K562 (cell line): Measurements from ENCODE around the gene UFC1. TPM values are rescaled to one million over a fixed set of nuclear protein-coding genes. Genes with fewer than 3 reads are reported as not detected.

ENCODE experiments used
- ATF4 ChIP-seq: fragments of 450-650 bp; formaldehyde crosslinking; IDR thresholded peaks from 2 replicates; pipeline ENCODE4 v1.4.0; 2022; ENCODE audit warnings: mild to moderate bottlenecking, moderate library complexity
- CSDE1 ChIP-seq, 2 experiments: fragments of 450-650 bp; IDR thresholded peaks; 2 replicates each; pipeline ENCODE4 v1.6.1; 2016; ENCODE audit warnings: mild to moderate bottlenecking in 1 of 2
- DDX20 ChIP-seq: fragments of 450-650 bp; IDR thresholded peaks from 2 replicates; pipeline ENCODE4 v1.6.1; 2016; ENCODE audit warnings: missing genetic modification characterization, low read depth, mild to moderate bottlenecking, missing compliant biosample characterization, moderate library complexity
- ETV1 ChIP-seq: fragments of 450-650 bp; conservative IDR thresholded peaks from 2 replicates; pipeline ENCODE4 v1.6.1; 2016; ENCODE audit warnings: missing genetic modification characterization, control low read depth, low read depth, missing compliant biosample characterization
- HCFC1 ChIP-seq: IDR thresholded peaks from 2 replicates; pipeline ENCODE4 v1.6.1; 2012; ENCODE audit warnings: low read depth, low read length, improper control_type of control experiment
- IFI16 ChIP-seq: fragments of 250-450 bp; sonication (Bioruptor Pico); IDR thresholded peaks from 2 replicates; pipeline ENCODE4 v2.1.2; 2022; ENCODE audit warnings: mild to moderate bottlenecking, inconsistent platforms
- KDM5B ChIP-seq: fragments of 200-600 bp; sonication (generic); IDR thresholded peaks from 2 replicates; pipeline ENCODE4 v1.6.1; 2012; ENCODE audit warnings: low read depth, mild to moderate bottlenecking, moderate library complexity, low read length, control low read depth, inconsistent platforms; ENCODE audit not compliant: insufficient replicate concordance
- MCM2 ChIP-seq: fragments of 450-650 bp; IDR thresholded peaks from 2 replicates; pipeline ENCODE4 v1.6.1; 2017; ENCODE audit warnings: low read depth, mild to moderate bottlenecking
- MCM5 ChIP-seq: fragments of 450-650 bp; IDR thresholded peaks from 2 replicates; pipeline ENCODE4 v1.6.1; 2016; ENCODE audit warnings: low read depth
- NFRKB ChIP-seq: fragments of 450-650 bp; IDR thresholded peaks from 2 replicates; pipeline ENCODE4 v1.6.1; 2016; ENCODE audit warnings: low read depth
- PKNOX1 ChIP-seq: fragments of 450-650 bp; IDR thresholded peaks from 2 replicates; pipeline ENCODE4 v1.6.1; 2016
- RBFOX2 ChIP-seq: fragments of 200-400 bp; formaldehyde crosslinking; IDR thresholded peaks from 2 replicates; pipeline ENCODE4 v1.6.1; 2017; ENCODE audit warnings: low read depth, mild to moderate bottlenecking, low read length, moderate library complexity
- SMARCB1 ChIP-seq: IDR thresholded peaks from 2 replicates; pipeline ENCODE4 v1.6.1; 2011; ENCODE audit warnings: improper control_type of control experiment, low read depth; ENCODE audit not compliant: insufficient read length
- SMC3 ChIP-seq: conservative IDR thresholded peaks from 2 replicates; pipeline ENCODE4 v1.6.1; 2011; ENCODE audit warnings: low read depth, low read length, improper control_type of control experiment; ENCODE audit not compliant: insufficient read depth
- SP1 ChIP-seq: sonication (generic); formaldehyde crosslinking; IDR thresholded peaks from 2 replicates; pipeline ENCODE4 v1.8.1; 2022; ENCODE audit warnings: mild to moderate bottlenecking, missing genetic modification reagents
- SREBF2 ChIP-seq: sonication (generic); formaldehyde crosslinking; IDR thresholded peaks from 2 replicates; pipeline ENCODE4 v1.4.0; 2020; ENCODE audit warnings: mild to moderate bottlenecking, missing genetic modification reagents
- TAF7 ChIP-seq: fragments of 450-650 bp; IDR thresholded peaks from 2 replicates; pipeline ENCODE4 v1.6.1; 2016; ENCODE audit warnings: missing genetic modification characterization, missing compliant biosample characterization
- TCFL5 ChIP-seq: fragments of 250-450 bp; sonication (Bioruptor Pico); conservative IDR thresholded peaks from 2 replicates; pipeline ENCODE4 v1.6.1; 2021; ENCODE audit warnings: mild to moderate bottlenecking, moderate library complexity, matching md5 sums
- TEAD1 ChIP-seq, 2 experiments: fragments of 450-650 bp in 1 of 2; sonication (generic) in 1 of 2; formaldehyde crosslinking; IDR thresholded peaks; 2 replicates each; pipeline versions ENCODE4 v1.4.0 to v1.8.0; 2020 to 2022; ENCODE audit warnings: mild to moderate bottlenecking in 2 of 2, missing genetic modification reagents in 1 of 2
- USF2 ChIP-seq: sonication (generic); formaldehyde crosslinking; IDR thresholded peaks from 2 replicates; pipeline ENCODE4 v1.5.0; 2020; ENCODE audit warnings: missing genetic modification reagents
- ZBED1 ChIP-seq: IDR thresholded peaks from 2 replicates; pipeline ENCODE4 v1.6.1; 2014
- ZBTB17 ChIP-seq: fragments of 450-650 bp; formaldehyde crosslinking; IDR thresholded peaks from 2 replicates; pipeline ENCODE4 v1.4.0; 2020; ENCODE audit warnings: mild to moderate bottlenecking
- ZBTB34 ChIP-seq: fragments of 250-450 bp; sonication (Bioruptor Pico); IDR thresholded peaks from 2 replicates; pipeline ENCODE4 v1.8.0; 2021; ENCODE audit warnings: mild to moderate bottlenecking, moderate library complexity
- ZFP36 ChIP-seq: fragments of 150-350 bp; IDR thresholded peaks from 2 replicates; pipeline ENCODE4 v1.6.1; 2018; ENCODE audit warnings: low read length, low read depth; ENCODE audit not compliant: partially characterized antibody
- ZNF316 ChIP-seq: fragments of 450-650 bp; IDR thresholded peaks from 2 replicates; pipeline ENCODE4 v1.6.1; 2016
- ZNF668 ChIP-seq: fragments of 250-450 bp; sonication (Bioruptor Pico); IDR thresholded peaks from 2 replicates; pipeline ENCODE4 v1.8.0; 2022; ENCODE audit warnings: mild to moderate bottlenecking, inconsistent platforms
- polyA plus RNA-seq, 8 experiments: library from polyadenylated mRNA; depleted of rRNA in 4 of 8; stranded (reverse) in 5 of 8; unstranded in 3 of 8; fragments of >200 nt; fragmentation: Nextera tagmentation in 2 of 8; fragmentation: Illumina TruSeq in 1 of 8; extraction: Ambion mirVana in 2 of 8; extraction: Trizol in 1 of 8; gene quantifications; 2 replicates each; pipeline versions ENCODE4 v1.2.1 to v1.2.3, GENCODE V29; 2011 to 2014; ENCODE audit warnings: inconsistent platforms in 1 of 8, missing spikeins in 1 of 8
- total RNA-seq, 7 experiments: library from RNA; depleted of rRNA in 6 of 7; stranded (reverse); fragments of >200 nt in 6 of 7; fragmentation: Illumina TruSeq in 2 of 7; extraction: Trizol in 2 of 7; gene quantifications; 2 replicates each; pipeline versions ENCODE4 v1.2.1 to v1.2.3, GENCODE V29; 2011 to 2021; ENCODE audit warnings: low replicate concordance in 1 of 7

The UFC1 gene
- total and polyA plus RNA-seq, 9 of the 15 experiments (the other 6 are each of a cell fraction or from before 2014, with no cell fraction given) = 92.8 to 220 (median 161) TPM

- TF ChIP-seq TAF7 (tag) (peak; percentile 97), TCFL5 (CRISPR knock-in tag) (no peak), ZBTB34 (CRISPR knock-in tag) (no peak), USF2 (CRISPR knock-in tag) (no peak), ZFP36 (no peak), TEAD1 (CRISPR knock-in tag; IDR thresholded peaks at IDR 0.05) (peak; percentile 62 to 66; a peak in 2 of 4 replicates), RBFOX2 (peak; percentile 96), MCM2 (no peak), CSDE1 (IDR thresholded peaks at IDR 0.05) (peak in 1 of 2 experiments; percentile 57; a peak in 1 of 4 replicates), NFRKB (peak; percentile 94; the same call in 1 of the 2 replicates), PKNOX1 (peak; percentile 45; the same call in 1 of the 2 replicates), ZBED1 (no peak), SREBF2 (CRISPR knock-in tag) (peak; percentile 95), SMC3 (no peak), ZNF316 (no peak), SMARCB1 (no peak), IFI16 (CRISPR knock-in tag) (no peak), KDM5B (peak; percentile 94), MCM5 (no peak), HCFC1 (peak; percentile 96), ZNF668 (CRISPR knock-in tag) (no peak), ETV1 (tag) (peak; percentile 89), ZBTB17 (CRISPR knock-in tag) (peak; percentile 89), ATF4 (CRISPR knock-in tag) (no peak; the same call in 1 of the 2 replicates), DDX20 (tag) (no peak), SP1 (peak; percentile 65)
Measured at GRCh38 chr1:161201836-161202712, 48.3 kb downstream of the UFC1 start, which contains the start of gene NDUFS2 (continued).
